NCI-H187 treated with DMSO at 0.1 percent for 48 hours (cell line): Measurements from ENCODE around the gene ZNF134.

Source experiments
- DNase-seq: peaks from one replicate; lab custom pipeline; 2025; lab: John Stamatoyannopoulos, UW

Gene ZNF134

GRCh38 chr19:57641715-57642234 is 27.7 kb downstream of the ZNF134 start:
- no peak for DNase-seq

- no peak for DNase-seq
Measured at GRCh38 chr19:57642396-57643046, 28.5 kb downstream of the ZNF134 start.

GRCh38 chr19:57643734-57644133 is 29.7 kb downstream of the ZNF134 start:
- DNase-seq: no peak

GRCh38 chr19:57648331-57649003 is 34.4 kb downstream of the ZNF134 start:
- no peak for DNase-seq

GRCh38 chr19:57651654-57651996 is 37.6 kb downstream of the ZNF134 start:
- no peak for DNase-seq

- DNase-seq: no peak
Measured at GRCh38 chr19:57653689-57654088, 39.6 kb downstream of the ZNF134 start.

GRCh38 chr19:57655443-57655842 is 41.4 kb downstream of the ZNF134 start:
- no peak for DNase-seq

GRCh38 chr19:57656346-57656745 is 42.3 kb downstream of the ZNF134 start:
- no peak for DNase-seq

- DNase-seq: no peak
Measured at GRCh38 chr19:57664269-57665127, 50.5 kb downstream of the ZNF134 start.

GRCh38 chr19:57665261-57665806 is 51.3 kb downstream of the ZNF134 start:
- DNase-seq: no peak

- DNase-seq: no peak
Measured at GRCh38 chr19:57667228-57667627, 53.2 kb downstream of the ZNF134 start.

- no peak for DNase-seq
Measured at GRCh38 chr19:57668635-57669034, 54.6 kb downstream of the ZNF134 start, which contains the start of gene ZSCAN4. Gene ZSCAN4, plus strand, starts transcription at chr19:57668935. Its CDS starts 7,211 bp downstream, at chr19:57676146.

- no peak for DNase-seq
Measured at GRCh38 chr19:57671124-57671895, 57.3 kb downstream of the ZNF134 start.

GRCh38 chr19:57672466-57672865 is 58.4 kb downstream of the ZNF134 start:
- DNase-seq: no peak
